ENCODE results near the gene OPRD1.

Gene OPRD1

DNA sequence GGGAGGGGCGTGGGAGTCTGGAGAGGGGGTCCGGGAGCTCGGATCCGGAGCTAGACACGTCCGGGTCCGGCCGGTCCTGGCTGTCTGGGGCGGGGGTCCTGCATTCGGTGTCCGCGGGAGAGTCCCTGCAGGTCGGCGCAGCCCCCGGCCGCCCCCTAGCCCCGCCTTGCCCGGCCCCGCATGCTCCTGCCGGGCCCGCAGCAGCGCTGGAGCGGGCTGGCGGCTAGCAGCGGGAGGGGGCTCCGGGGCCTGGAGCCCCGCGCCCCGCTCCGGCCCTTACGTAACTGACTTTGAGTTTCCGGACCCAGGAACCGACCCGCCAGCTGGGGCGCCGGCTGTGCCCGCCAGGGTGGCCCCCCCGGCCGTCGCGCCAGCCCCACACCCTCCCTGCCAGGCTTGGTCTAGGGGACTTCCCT, 75.5 kb downstream of the OPRD1 start:
- DNase-seq: no peak

DNA sequence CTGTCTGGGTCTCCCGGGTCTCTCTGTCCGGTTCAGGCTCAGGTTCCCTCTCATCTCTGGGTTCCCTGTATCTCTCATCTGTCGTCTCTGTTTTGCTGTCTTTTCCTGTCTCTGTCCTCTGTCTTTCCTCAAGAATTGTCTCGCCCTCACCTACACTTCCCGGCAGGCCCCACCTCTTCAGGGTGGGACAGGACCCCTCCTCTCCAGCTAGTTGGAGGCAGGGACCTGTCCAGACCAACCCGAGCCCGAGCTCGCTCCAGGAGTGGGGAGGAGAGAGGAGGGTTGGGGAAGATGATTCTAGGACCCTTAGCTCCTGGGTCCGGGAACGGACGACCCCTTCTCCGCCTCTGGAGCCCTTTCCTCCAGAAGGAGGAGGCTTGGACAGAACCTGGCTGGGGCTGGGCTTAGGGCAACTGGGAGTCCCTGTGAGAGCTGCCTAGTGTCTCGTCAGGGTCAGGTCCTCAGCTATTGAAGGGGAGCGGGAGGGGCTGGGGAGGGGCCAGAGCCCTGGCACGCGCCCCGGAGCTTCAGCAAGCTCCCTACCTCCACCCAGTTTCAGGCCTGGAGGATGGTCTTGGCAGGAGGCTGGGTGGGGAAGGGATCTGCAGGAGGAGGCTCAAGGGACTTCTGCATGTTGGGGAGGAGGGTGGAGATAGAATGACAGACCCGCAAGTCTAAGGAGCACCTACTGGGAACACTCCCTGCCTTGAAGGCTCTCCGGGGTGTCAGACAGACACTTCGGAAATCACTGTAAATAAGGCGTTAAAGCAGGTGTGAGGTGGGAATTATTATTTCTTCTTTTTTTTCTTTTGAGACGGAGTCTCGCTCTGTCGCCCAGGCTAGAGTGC, 76.1 kb downstream of the OPRD1 start:
- peak; percentile 59 for DNase-seq

DNA sequence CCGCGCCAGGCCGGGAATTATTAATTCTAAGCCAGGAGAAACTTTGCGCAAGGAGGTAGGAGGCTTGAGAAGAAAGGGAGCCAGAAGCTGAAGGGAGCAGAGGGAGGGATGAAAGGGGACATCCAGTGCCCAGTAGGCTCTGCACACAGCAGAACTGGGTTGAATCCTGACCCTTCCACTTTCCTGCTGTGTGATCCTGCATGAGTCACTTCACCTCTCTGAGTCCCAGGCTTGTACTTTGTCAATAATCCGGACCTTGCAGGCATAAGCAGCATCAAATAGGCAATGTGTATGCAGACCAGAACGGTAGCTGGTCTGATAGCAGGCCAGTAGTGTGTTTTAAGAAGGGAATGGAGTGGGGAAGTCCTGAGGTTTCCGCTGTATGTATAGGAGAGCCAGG, 76.9 kb downstream of the OPRD1 start:
- DNase-seq: no peak

DNA sequence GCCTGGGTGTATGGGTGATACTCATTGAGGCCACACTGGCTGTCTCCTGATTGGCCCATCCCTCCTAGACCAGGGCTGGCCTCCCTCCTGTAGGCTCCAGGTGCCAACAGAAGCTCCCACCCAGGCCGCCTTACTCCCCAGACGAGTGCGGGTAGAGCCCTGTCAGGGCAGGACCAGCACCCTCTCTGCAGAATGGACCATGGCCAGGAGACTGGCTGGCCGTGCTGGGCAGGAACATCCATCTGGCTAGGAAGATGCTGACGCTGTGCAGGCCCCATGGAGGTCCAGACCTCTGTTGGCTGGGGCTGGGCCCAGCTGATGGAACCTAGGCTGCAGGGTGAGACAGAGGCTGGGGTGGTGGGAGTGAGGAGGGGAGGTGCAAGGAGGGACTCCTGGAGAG, 77.4 kb downstream of the OPRD1 start:
- no peak for DNase-seq

DNA sequence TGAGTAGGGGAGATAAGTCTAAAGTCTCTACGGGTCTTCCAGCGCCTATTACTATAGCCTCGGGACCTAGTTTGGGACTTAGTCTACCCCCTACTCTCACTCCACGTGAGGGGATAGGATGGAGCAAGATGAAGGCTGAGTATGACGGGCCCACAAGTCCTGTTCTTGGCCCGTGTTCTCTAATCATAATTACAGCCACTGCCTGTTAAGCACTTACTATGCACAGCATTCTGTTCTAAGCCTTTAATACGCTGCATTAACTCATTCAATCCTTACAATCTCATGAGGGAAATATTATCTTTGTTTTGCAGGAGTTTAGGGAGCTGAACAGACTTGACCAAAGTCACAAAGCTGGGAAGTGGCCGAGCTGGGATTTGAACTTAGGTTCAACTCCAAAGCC, 78.5 kb downstream of the OPRD1 start:
- no peak for DNase-seq

DNA sequence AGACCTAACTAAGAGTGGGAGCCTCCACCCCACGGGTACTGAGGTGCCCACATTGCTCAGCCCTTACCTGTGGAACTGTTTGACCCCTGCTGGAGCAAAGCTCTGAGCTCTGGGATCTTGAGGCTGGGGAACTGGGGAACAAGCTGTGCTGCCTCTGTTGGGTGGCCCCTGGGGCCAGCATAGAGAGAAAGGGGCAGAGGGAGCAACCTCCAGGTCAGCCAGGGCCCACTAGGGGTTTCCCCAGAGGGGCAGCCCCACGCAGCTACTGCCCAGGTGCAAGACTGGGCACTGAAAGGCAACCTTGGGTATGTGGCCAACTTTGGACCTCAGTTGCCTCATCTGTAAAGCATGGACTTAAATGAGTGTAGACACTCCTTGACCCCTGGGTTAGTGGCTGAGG, 78.9 kb downstream of the OPRD1 start:
- DNase-seq: no peak

DNA sequence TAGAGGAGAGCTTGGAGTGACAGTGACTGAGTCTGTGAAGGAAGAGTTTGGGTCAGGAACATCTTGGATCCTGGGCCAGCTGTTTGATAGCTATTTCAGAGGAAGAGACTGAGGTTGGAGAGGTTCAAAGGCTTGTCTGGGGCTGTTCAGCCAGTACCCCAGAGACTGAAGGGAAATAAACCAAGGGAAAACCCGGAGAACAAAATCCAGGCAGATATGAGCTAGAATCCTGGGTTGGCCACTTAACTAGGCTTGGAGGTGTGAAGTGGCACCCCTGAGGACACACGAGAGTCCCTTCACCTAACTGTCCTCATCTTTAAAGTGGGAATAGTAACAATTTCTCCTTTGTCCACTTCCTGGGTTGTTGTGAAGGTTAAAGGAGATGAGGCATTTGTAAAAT, 79.3 kb downstream of the OPRD1 start:
- DNase-seq: no peak

DNA sequence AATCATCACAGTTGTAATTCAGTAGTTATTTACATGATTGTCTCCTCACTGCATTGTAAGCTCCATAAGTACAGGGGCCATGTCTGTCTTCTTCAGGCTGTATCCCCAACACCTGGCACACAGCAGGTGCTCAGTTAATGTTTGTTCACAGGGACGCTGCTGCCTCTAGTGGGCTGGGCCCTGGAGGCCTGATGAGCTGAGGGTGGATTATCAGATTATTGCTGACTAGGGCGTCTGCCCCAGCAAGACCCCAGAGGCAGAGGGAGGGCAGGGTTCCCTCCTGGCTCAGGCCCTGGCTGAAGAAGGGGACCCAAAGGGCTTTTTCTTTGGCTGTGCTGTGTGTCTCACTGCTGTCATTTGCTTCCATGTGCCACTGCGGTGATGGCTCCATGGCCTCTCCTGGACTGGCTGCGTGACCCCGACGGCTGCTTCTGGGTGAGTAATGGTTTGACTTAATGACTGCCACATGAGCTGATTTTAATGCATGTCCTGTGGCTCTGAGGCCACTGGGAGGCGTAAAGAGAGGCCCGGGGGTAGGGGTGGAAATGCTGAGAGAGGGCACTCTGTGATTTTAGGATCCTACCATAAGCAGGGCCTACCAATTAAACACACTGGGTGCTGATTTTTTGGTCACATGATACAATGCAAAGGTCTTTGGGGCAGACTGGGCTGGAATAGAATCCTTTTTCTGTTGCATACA, 81.6 kb downstream of the OPRD1 start:
- DNase-seq: no peak

DNA sequence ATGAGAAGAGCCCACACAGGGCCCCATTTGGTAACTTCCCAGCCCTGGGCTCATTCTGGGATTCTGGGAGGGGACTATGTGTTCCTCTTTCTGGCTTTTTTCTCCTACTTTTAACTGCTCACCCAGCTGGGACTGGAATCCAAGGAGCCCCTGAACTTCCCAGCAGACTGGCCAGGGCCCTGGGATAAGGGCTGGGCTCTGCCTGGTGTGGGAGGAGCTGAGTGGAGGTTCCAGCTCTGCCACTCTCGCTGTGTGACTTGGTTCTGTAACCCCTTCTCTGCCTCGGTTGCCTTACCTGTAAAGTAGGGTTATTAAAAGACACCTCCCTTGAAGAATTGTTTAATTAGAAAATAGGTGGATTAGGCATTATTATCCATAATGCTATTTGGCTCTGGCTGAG, 82.8 kb downstream of the OPRD1 start:
- no peak for DNase-seq

DNA sequence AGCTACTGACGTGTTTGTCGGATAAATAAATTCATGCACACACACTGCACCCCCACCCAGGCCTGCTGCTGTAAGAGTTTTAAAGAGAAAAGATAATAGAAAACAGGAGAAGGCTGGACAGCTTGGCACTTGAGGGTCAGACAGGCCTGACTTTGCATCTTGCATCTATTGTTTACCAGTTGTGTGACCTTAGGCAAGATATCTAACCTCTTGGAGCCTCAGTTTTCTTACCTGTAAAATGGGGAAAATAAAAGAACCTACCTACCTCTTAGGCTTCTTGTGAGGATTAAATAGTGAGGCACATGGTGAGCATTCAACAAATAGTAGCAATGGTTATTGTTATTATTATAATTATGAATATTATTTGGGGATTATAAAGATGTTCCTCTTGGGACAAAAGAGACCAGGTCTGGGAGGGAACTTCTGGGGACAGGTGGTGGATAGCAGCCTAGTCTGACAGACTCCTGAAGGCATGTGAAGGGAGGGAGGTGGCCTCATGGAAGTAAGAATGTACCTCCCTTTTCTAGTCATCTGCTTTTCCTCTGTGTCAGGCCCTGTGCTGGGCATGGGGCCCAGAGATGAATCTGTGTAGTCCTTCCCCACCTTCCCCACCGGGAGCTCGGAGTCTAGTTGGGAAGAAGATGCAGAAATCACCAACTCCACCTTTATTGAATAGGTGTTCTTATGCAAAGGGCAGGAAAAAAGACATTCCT, 84.1 kb downstream of the OPRD1 start:
- DNase-seq: no peak

DNA sequence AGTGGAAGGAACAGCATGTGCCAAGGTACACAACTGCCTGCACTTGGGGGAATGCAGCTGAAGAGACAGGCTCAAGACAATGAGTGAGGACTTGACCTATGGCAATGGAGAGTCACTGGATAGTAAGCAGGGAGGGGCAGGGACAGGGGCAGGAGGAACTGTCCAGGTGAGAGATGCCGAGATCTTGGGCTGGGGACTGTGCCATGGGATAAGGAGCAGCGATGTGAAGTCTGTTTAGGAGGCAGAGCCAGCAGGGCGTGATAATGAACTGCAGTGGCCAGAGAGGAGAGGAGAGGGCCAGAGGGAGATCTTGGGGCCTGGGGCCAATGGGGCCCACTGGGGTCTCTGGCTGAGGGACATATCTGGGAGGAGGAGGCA, 84.6 kb downstream of the OPRD1 start:
- no peak for DNase-seq

DNA sequence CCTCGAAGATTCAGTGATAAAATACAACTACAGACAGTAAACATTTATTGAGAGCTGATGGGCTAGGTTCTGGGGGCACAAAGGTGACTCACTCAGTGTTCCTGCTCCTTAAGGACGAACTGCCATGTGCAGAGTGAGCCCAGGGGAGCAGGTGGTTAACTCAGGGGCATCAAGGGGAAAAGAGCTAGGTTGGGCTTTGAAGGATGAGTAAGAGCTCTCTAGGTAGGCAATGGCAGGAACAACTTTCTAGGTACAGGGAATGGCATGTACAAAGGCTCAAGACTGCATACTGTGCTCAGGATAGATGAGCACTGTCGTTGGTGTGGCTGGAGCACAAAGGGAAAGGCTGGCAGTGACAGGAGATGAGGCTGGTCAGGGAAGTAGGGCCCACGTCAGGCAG, 85.8 kb downstream of the OPRD1 start:
- no peak for DNase-seq

DNA sequence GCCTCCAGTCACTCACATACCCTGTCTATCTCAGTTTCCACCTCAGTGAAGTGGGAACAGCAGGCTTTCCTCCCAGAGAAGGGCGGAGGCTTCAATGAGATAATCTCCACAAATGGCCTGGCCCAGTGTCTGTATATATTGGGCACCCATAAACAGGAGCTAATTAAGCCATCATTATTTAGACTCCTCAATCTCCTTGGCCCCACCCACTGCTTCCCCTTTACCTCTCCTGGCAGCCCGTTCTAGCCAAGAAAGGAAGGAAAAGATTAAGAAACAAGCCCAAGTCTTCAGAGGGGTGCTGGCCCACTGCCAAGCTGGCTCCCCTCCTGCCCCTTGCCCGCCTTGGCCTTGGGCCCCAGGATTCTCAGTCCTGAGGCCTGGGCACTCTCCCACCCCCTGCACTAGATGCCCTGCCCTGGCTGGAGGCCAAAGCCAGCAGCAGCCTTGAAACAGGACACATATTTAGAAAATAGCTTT, 86.5 kb downstream of the OPRD1 start:
- DNase-seq: no peak

DNA sequence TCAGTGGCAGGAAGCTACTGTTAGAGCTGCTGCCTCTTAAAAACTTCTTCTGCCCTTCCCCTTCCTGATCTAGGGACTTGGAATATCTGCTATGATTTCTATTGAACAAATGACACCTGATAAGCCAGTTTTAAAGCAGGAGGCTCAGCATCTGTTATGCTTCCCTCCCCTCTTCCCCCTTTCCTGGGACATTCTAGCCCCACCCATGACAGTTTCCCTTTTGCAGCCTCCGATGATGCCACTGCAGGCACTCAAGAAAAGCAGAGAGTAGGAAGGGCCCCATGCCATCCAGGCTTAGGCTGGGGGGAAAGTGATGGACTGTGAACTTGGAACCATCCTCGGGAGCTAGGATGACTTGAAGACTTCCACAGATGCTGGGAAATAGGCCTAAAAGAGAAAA, 87.3 kb downstream of the OPRD1 start:
- no peak for DNase-seq

DNA sequence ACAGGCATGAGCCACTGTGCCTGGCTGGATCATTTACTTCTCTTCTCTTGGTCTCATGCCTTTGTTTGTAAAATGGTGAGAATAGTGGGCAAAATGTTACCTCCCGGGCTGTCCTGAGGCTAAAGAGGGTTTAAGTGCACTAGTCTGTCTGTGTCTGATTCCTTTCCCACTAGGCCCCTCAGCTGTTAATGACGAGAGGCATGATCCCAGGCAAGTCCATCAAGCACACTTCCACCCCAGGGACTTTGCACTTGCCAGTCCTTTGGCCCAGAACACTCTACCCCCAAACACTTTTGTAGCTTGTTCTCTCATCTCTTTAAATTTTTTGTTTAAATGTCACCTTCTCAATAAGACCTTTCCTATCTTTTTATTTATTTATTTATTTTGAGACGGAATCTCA, 88.6 kb downstream of the OPRD1 start:
- DNase-seq: no peak

DNA sequence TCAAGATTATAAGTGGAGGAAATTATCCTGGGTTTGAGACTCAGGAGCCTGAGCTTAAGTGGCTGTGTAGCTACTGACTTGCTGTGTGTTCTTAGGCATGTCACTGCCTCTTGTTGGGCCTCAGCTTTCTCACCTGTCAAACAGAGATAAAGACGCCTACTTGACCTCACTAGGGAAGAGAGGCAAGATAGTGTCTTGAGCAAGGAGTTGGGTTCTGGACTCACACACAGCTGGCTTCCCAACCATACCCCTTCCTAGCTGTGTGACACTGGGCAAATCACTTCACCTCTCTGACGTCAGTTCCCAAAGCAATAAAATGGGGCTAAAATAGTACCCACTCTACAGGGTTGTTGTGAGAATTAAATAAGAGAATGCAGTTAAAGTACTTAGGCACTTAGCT, 90.8 kb downstream of the OPRD1 start:
- DNase-seq: no peak

DNA sequence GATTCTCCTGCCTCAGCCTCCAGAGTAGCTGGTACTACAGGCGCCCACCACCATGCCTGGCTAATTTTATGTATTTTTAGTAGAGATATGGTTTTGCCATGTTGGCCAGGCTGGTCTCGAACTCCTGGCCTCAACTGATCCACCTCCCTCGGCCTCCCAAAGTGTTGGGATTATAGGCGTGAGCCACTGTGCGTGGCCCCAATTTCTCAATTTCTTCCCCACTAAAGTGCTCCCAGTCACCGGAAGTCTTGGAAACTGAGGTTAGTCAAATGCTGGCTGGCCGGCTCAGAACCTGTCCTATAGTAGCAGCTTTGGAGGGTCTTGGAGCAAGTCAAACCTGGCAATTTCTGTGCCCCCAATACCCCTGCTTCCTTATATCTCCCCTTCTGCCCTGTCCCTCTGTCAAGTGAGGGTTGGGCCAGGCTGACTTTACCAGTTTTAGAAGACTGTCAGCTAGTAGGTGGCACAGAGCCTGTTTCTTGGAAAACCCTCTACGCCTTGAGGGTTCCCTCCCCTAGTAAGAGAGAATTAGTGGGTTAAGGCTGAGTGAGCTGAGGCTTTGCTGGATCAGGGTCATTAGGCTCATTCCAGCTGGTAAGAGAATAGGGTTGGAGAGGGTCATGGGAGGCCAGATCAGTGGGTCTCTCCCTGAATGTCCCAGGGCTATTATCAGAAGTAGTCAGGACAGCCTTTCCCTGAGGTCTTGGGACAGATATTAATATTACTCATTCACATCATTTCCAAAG, 94.1 kb downstream of the OPRD1 start:
- DNase-seq: no peak

DNA sequence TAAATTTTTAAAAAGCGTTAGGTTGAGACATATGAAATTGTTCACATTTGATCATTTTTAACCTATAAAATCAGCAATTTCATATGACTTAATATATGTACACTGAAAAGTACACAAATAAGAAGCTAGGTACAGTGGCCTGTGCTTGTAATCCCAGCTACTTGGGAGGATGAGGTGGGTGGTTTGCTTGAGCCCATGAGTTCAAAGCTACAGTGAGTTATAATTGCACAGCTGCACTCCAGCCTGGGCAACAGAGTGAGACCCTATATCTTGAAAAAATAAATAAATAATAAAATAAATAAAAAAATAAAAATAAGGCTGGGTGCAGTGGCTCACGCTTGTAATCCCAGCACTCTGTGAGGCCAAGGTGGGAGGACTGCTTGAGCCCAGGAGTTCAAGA, 97.2 kb downstream of the OPRD1 start:
- no peak for DNase-seq

DNA sequence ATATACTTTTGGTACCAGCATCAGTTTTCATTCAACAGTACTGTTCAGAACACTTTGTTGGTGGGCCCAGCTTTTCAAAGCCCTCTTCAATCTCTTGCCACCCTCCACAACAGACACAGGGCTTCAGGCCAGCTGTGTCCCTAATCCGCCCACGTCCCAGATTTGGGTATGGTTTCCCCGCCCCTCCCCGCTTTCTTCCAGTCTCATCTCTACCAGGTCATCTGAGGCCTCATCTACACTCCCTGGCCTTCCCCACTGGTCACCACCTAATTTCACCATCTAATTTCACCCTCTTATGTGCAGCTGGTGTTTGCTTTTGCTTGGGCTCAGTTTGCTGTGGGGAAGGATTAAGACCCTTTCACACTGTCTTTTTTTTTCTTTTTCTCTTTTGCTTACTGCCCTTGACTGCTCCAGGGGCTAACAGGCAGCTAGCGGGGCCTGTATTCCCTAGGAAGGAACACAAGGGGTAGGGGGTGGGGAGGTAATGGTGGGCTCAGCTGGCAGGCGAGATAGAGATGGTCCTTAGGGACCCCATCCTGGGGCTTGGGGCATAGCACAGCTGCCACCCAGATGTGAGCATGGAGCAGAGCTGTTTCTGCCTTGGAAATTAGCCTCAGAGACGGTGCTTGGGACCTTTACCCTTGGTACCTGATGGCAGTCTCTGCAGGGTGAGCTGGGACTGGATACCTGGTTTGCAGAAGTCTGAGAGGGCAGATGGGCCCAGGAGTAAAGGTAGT, 98.6 kb downstream of the OPRD1 start:
- DNase-seq: no peak

DNA sequence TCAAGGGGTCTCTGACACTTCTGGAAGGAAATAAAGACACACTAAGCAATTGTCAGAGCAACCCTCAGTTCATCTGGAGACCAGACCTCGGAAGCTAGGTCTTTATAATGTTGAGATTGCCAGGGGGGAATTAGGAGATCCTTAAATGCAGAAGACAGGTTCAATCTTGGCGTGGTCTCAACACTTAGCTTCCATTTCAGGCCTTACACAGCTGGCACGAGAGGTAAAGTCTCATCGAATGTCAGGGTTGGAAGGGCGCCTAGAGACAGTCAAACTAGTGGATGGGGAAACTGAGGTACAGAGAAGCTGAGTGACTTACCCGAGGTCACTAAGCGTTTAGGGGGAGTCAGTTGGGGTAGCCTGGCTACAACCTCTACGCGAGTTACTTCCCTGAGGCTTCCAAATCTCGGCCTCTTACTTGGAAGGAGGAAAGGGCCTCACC, 101.8 kb downstream of the OPRD1 start:
- no peak for DNase-seq

DNA sequence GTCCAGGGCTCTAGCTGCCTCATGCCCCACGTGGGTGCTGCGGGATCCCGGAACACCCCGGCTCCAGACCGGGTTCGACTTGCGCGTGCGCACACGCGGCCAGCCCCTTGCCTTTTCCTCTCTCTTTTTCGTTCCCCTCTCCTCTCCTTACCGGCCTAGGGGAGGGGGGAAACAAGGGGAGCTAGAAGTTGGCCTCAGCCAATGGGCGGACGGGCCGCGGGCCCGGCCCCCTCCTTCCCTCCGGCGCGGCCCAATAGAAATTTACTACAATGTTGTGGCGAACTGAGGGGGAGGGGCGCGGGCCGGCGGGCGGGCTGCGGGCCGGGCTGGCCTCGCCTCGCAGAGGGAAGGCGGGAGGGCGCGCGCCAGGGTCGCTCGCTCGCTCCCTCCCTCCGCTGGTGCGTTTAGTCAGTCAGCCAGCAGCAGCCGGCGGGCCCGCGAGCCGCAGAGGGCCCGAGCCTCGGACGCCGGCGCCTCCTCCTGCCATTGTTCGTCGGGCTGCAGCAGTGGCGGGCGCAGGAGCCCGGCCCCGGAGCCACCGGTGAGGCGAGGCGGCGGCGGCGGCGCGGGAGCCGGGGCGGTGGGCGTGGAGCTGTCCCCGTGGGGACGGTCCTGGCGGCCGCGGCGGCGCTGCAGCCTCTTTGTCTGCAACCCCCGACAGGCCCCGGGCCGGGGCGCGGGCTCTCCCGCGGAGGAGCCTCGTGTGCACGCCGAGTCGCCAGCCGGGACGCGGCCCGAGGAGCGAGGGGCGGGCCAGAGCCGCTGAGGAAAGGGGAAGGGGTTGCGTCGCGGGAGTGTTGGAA, 102.5 kb downstream of the OPRD1 start, which contains the start of gene EPB41:
TSS of gene EPB41 (plus strand) at position 342 of the 803 bp plus-strand sequence. CDS start 72,869 bp downstream, outside the sequence.
- peak; percentile 95 for DNase-seq

Data from left hindlimb (tissue), 1 donor.